Activated naive CD8-positive, alpha-beta T cell treated with anti-CD3 and anti-CD28 coated beads for 36 hours (primary cell): Measurements from ENCODE around the gene NEDD4L. TPM values are rescaled to one million over a fixed set of nuclear protein-coding genes. Genes with fewer than 3 reads are reported as not detected.

Experiments used
- DNase-seq: peaks from one replicate; pipeline ENCODE4 v3.0.0; 2021
- H3K27ac Mint-ChIP-seq: one replicate; pipeline ENCODE4 v1.8.0; 2022; ENCODE audit warnings: mild to moderate bottlenecking, moderate library complexity, mixed read lengths
- H3K27me3 Mint-ChIP-seq: one replicate; pipeline ENCODE4 v1.8.0; 2022; ENCODE audit warnings: mild to moderate bottlenecking, mixed read lengths
- H3K36me3 Mint-ChIP-seq: one replicate; pipeline ENCODE4 v1.8.0; 2021; ENCODE audit warnings: mild to moderate bottlenecking, mixed read lengths
- H3K4me1 Mint-ChIP-seq: one replicate; pipeline ENCODE4 v1.8.0; 2021; ENCODE audit warnings: mixed read lengths
- H3K4me3 Mint-ChIP-seq: one replicate; pipeline ENCODE4 v1.8.0; 2022; ENCODE audit warnings: mild to moderate bottlenecking, moderate library complexity, mixed read lengths
- H3K9me3 Mint-ChIP-seq: one replicate; pipeline ENCODE4 v1.8.0; 2022; ENCODE audit warnings: mixed read lengths
- total RNA-seq, 2 experiments: library from RNA; stranded (reverse); gene quantifications; one replicate each; pipeline ENCODE4 v1.2.3, GENCODE V29; 2021

The NEDD4L gene
- total RNA-seq, 2 experiments from 2014 or later, result 10.5 to 14.4 TPM

DNA sequence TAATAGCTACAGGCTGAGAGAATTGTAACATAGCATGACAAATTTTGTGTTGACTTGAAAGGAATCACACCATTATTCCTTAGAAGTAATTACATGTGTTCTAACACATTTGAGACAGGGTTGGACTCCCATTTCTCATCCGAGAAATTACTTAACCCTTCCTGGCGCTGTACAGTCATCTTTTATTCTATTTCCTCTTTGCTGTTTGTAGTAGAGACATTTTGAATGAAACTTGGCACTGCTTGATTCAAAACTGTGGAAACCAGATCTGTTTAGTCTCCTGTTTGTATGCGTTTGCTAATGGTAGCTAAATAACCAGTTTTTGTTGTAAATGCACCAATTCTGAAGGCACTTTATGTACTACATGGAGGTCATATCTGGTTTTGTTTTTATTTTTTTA, 352.9 kb downstream of the NEDD4L start:
- no peak overlapping the region for H3K27ac Mint-ChIP-seq
- no peaks in the 10 kb centered on the region for H3K9me3 Mint-ChIP-seq
- DNase-seq, result no peak
- H3K27me3 Mint-ChIP-seq, result no peaks in the 10 kb centered on the region
- peaks cover 14% of the 10 kb centered on the region for H3K4me1 Mint-ChIP-seq
- no peak overlapping the region for H3K4me3 Mint-ChIP-seq
- H3K36me3 Mint-ChIP-seq, result no peaks in the 10 kb centered on the region

DNA sequence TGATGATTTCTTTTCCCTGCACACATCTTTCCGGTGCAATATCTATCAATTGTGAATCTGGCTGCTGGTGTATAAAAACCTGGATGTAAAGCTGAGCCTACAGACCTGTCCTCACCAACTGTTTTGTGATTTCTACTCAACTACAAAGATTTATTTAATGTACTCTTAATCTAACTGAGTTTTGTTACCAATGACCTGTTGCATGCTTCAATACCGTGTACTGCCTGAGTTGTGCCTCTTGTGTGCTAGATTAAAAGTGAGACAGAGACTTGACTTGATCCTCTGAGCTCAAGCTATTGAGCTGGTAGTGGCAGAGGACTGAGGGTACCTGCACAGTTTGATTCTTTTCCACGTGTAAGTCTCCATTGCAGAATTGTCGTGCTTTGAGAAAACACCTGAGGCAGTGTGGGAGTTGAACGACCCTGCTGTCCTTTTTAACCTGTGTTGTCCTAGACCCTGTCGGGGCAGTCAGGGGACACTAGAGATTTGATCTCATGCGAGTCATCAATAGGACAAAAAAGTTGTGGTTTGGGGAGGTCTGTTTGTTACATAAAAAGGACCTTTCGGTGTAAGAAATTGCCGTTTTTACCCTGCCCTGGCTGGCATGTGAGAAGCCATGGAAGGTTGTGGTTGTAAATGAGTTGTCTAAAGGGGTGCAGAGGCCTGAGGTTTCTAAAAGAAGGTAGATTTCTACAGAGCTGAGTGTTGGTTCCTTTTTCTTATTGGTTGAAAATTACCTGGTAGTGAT, 353.5 kb downstream of the NEDD4L start:
- Mint-ChIP-seq H3K27ac (no peak overlapping the region), H3K36me3 (no peaks in the 10 kb centered on the region), H3K4me1 (peaks cover 15% of the 10 kb centered on the region), H3K9me3 (no peaks in the 10 kb centered on the region), H3K27me3 (no peaks in the 10 kb centered on the region), H3K4me3 (no peak overlapping the region)
- DNase-seq, result no peak

DNA sequence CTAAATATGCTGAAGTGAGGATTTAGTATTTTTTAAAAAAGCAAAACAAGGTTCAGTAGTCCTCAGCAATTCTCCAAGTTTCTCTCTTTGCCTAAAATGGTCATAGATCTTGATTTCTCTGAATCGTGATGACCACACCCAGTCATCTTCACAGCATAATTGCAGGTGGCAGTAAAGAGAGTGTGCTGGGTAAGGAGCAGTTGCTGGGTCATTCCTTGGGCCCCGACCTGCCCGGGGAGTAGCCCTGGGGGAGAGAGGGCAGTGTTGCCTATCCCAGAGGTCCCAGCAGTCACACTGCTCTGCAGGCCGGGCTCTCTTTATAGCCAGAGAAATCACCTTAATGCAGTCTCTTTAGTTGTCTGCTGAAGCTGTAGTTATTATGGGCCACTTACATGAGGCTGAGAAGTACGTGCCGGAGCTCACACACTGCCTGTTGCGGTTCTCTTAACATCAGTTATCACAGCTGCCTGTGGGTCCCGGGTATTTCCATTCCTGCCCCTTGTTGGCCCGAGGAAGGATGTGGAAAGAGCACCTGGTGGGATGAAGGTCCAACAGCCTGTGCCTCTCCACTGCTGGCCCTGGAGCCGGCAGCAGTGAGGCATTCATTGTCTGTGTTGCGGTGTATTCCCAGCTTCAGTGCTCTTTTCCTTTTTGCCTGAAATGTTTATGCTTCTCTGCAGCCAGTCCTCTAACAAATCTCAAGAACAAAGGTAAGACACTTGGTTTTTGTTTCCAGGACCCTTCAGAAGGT, 354.8 kb downstream of the NEDD4L start:
- Mint-ChIP-seq H3K4me3 (no peak overlapping the region), H3K27ac (no peak overlapping the region), H3K27me3 (no peaks in the 10 kb centered on the region), H3K9me3 (no peaks in the 10 kb centered on the region), H3K36me3 (no peaks in the 10 kb centered on the region), H3K4me1 (peaks cover 15% of the 10 kb centered on the region)
- no peak for DNase-seq

DNA sequence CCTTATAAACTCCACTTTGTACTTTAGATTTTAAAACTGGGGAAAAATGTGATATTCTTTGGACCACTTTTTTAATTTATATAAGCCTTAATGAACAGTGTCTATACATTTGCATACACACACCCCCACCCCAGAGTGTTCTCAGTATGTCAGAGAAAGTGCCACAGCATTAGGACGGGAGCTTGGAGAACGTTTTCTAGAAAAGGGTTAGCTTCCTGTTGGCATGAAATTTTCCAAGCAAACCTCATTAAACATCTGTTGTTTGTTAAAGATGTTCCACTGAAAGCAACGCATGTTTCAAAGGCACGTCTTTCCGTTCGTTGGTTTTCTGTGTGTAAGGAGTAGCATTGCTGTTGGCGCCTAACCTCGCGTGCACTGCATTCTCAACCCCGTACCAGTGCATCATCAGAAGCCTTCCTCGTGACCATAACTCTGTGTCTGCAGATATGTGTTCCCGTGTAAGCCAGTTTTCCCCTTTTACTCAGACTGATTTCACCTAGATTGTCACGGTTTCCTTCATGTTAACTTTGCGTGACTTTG, 356.4 kb downstream of the NEDD4L start:
- Mint-ChIP-seq H3K4me1 (peaks cover 15% of the 10 kb centered on the region), H3K27me3 (no peaks in the 10 kb centered on the region), H3K36me3 (no peaks in the 10 kb centered on the region), H3K4me3 (no peak overlapping the region), H3K9me3 (no peaks in the 10 kb centered on the region), H3K27ac (no peak overlapping the region)
- no peak for DNase-seq

DNA sequence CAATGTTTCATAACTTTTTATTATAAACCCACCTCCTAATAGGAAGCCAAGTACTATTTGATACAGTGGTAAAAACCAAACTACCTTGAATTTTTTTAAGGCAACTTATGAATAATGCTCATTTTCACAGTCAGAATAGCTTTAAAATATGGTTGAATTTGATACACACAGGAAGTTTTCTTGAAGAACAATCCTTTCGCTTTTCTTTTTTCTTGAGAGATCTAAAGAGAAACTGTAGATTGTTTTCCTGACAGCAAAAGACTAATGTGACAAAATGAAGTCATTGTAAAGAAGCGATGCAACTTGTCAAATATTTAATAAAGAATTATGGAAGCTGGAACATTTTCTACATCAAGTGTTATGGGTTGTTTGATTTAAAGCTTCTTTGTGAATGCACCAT, 357.2 kb downstream of the NEDD4L start:
- Mint-ChIP-seq H3K9me3 (no peaks in the 10 kb centered on the region), H3K27ac (no peak overlapping the region), H3K4me3 (no peak overlapping the region), H3K4me1 (peaks cover 13% of the 10 kb centered on the region), H3K27me3 (no peaks in the 10 kb centered on the region), H3K36me3 (no peaks in the 10 kb centered on the region)
- DNase-seq, result no peak

DNA sequence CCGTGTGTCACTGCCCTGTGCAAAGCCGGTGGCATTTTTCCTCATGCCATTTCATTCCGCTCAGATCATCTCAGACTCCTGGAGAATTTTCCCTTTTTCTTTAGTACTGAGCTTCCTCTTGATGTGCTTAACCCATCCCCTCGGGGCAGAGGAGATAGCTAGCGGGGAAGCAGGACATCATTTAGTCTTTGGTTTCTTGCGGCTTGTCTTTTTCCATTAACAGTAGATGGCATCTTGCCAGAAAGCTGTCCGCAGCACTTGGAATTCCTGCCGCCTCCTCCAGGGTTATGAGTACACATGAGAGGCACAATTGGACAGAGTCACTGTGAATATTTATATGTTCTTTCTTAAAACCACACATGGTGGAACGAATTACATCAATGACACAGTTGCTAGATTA, 358.2 kb downstream of the NEDD4L start:
- Mint-ChIP-seq H3K9me3 (no peaks in the 10 kb centered on the region), H3K36me3 (no peaks in the 10 kb centered on the region), H3K4me1 (peaks cover 12% of the 10 kb centered on the region), H3K27me3 (no peaks in the 10 kb centered on the region), H3K4me3 (no peak overlapping the region), H3K27ac (no peak overlapping the region)
- DNase-seq, result no peak

DNA sequence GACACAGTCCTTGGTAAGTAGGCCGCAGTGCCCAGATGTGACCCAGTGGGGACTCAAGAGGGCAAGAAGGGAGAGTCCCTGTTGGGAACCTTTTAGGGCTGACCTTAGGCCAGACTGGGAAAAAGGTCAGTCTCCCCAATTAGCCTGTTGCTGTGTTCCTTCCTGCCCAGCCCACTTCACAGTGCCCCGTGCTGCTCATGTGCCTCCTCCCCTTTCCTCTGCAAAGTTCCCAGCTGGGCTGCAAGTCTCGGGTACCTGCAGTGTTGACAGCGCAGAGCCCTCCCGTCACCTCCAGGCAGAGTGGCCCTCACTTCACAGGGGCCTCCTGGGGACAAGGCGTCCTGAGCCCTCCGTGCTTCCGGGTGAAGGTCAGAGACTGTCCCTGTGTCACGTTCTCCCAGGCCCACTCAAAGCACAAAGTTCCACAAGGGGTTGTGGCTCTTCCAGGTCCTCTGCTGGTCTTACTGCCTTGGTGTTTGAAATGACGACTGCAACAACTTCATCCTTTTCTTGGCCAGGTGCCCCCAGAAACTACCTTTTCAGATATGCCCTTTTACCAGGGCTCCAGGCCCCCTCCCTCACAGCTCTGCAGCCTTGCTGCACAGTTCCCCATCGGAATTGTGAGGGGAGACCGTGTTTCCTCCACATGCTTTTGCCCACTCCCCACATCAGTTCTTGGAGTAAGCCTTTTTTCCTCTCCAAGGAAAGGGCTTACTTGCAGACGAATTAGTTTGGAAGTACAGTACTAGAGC, 359.1 kb downstream of the NEDD4L start:
- no peaks in the 10 kb centered on the region for H3K36me3 Mint-ChIP-seq
- no peak overlapping the region for H3K27ac Mint-ChIP-seq
- H3K4me1 Mint-ChIP-seq, result peaks cover 12% of the 10 kb centered on the region
- H3K9me3 Mint-ChIP-seq, result no peaks in the 10 kb centered on the region
- no peak for DNase-seq
- no peaks in the 10 kb centered on the region for H3K27me3 Mint-ChIP-seq
- no peak overlapping the region for H3K4me3 Mint-ChIP-seq

DNA sequence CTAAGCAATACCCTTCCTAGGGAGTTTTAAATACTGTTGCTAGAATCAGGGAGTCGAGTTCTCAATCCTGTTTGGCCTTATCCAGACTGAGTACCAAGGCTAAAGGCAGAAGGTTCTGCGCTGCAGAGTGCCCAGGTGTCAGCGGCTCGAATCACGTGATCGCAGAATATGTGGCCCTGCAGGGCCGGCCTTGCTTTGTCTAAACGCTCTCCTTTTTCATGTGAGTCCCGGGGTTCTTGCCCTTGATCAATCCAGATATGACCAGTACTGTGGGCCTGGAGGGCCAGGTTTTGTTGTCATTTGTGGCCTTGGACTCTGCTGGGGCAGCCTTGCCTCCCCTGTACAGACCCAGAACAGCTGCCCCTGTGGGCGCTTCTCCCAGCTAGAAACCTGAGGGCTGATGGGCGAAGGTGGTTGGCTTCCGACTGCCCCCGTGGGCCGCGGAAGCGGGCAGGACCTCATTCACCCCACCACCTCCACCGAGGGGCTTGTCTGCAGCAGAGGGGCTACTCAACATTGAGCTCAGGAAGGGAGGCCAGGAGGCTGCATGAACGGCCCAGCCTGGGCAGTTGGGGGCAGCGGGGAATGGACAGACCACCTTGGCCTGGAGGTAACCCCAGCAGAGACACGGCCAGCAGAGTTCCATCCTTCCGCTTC, 359.9 kb downstream of the NEDD4L start:
- no peak for DNase-seq

DNA sequence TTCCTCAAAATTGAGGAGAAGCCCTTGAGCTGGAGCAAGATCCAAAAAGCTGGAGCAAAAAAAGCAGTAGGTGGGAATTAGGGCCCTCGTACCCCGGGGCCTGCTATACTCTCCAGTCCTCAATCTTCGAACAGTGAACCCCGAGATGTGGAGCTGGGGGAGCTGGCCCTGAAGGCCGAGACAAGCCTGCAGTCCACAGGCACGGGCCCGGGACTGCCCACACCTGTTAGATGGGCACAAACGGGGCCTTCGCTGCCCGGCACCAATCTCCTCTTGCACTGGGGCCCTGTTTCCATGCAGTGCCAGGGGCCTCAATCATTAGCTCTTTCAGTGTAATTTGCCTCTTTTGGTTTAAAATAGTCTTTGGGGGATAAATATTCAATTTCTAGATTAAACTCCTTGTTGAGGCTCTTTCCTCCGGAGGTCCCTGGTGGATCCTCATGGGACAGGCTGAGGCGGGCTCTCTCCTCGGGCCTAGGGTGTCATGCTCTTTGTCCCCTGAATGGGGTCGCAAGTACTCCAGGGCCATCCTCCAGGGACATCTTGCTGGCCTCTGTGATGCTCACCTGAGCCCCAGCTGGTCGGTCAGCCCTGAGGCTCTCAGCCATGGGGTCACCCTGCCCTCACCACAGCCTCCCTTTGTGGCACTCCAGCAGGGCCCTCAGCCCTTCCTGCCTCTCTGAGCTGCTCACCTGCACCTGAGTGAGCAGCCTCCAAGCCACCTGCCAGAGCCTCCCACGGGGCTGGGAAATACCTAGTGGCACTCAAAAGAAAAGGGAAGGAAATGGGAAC, 361.3 kb downstream of the NEDD4L start:
- Mint-ChIP-seq H3K36me3 (no peaks in the 10 kb centered on the region), H3K9me3 (no peaks in the 10 kb centered on the region), H3K27me3 (no peaks in the 10 kb centered on the region), H3K4me1 (peaks cover 9% of the 10 kb centered on the region), H3K27ac (no peak overlapping the region), H3K4me3 (no peak overlapping the region)
- no peak for DNase-seq

More for the DNA sequence above, 359.9 kb downstream of the NEDD4L start:
- Mint-ChIP-seq H3K27ac (no peak overlapping the region), H3K9me3 (no peaks in the 10 kb centered on the region), H3K4me3 (no peak overlapping the region), H3K27me3 (no peaks in the 10 kb centered on the region), H3K4me1 (peaks cover 12% of the 10 kb centered on the region), H3K36me3 (no peaks in the 10 kb centered on the region)

DNA sequence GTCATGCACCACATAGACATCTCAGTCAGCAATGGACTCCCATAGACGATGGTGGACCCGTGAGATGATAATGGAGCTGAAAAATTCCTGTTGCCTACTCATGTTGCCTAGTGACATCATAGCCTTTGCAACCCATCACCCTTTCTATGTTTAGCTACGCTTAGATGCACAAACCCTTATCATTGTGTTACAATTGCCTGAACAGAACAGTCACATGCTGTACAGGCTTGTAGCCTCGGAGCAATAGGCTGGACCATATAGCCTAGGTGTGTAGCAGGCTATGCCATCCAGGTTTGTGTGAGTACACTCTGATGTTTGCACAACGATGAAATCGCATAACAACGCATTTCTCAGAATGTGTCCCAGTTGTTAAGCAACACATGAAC, 363.2 kb downstream of the NEDD4L start:
- DNase-seq, result no peak
- no peak overlapping the region for H3K4me3 Mint-ChIP-seq
- H3K27ac Mint-ChIP-seq, result no peak overlapping the region
- H3K9me3 Mint-ChIP-seq, result no peaks in the 10 kb centered on the region
- H3K4me1 Mint-ChIP-seq, result no peaks in the 10 kb centered on the region
- H3K27me3 Mint-ChIP-seq, result no peaks in the 10 kb centered on the region
- H3K36me3 Mint-ChIP-seq, result no peaks in the 10 kb centered on the region

DNA sequence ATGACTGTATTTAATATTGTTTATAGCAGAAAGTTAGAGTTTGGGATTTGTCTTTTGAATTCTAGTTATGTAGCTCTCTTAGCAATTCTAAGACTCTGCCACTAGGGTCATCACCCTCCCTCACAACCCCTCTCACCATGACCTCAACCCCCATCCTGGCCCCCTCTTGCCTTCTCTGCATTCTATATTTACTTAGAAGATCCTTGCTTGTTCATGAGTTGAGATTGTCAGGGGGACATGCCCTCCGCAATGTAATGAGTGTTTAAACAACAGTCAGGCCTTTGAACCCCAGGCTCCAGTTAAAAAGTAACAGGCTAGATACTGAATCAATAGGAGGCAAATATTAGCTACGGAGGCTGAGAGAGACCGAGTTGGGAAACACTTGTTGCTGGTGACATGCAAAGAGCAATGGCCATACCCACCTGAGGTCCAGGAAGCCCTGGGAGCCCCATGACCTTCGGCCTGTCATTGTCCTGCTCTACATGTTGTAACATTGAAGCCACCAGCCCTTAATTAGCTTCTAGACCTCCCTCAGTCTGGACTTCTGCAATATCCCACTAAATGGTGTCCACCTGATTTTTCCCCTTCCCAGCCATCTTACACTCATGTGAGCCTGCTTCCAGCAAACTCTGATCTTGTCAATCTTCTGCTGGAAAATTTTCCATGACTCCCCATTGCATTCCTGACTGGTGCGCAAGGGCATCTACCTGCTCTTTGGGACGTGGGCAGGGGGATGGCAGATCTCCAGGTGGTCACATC, 363.8 kb downstream of the NEDD4L start:
- H3K9me3 Mint-ChIP-seq, result no peaks in the 10 kb centered on the region
- no peaks in the 10 kb centered on the region for H3K4me1 Mint-ChIP-seq
- H3K27me3 Mint-ChIP-seq, result no peaks in the 10 kb centered on the region
- no peak overlapping the region for H3K4me3 Mint-ChIP-seq
- no peak overlapping the region for H3K27ac Mint-ChIP-seq
- no peak for DNase-seq
- H3K36me3 Mint-ChIP-seq, result no peaks in the 10 kb centered on the region

DNA sequence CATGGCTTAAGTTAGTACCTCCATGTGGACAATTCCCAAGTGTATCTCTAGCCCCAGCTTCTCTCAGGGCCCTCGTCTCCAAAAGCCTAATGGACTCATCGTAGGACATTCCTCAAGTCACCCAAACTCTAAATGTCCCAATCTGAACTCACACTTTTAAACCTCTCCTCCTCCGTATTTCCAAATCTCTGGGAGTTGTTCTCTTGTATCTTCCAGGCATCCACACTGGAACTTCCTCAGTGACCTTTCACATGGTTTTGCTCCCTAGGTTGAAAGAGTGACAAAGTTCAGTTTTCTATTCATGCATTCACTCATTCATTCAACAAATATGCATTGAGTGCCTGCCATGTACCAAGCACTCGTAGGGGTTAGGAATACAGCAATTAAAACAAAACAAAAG, 364.6 kb downstream of the NEDD4L start:
- H3K36me3 Mint-ChIP-seq, result no peaks in the 10 kb centered on the region

DNA sequence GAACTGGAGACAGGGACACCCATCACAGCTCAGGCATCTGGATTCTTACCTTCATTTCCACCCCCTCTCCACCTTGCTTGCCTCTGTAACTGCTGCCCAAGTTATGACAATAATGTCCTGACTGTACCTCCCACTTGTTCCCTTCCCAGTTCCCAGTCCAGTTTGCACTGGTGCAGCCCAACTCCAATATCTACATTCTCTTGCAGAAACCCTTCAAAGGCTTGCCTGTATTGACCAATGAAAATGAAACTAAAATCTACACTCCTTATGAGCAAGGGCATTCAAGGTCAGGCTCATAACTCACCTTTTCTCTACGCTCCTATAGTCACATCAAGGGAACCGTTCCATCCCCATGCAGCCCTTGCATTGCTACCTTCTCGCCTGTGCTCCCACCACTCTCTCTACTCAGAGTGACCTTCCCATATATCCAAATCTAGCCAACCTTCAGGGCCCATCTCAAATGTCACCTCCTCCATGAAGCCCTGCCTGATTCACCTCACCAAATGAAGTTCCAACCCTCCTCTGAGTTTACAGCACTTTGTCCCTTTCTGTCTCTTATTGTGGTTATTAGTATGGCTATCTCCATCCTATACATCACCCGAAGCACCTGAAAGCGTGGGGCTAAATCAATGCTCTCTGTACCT, 365.9 kb downstream of the NEDD4L start:
- Mint-ChIP-seq H3K9me3 (no peaks in the 10 kb centered on the region), H3K4me1 (no peaks in the 10 kb centered on the region), H3K27me3 (no peaks in the 10 kb centered on the region), H3K27ac (no peak overlapping the region), H3K36me3 (no peaks in the 10 kb centered on the region), H3K4me3 (no peak overlapping the region)
- no peak for DNase-seq

More for the DNA sequence above, 364.6 kb downstream of the NEDD4L start:
- no peak overlapping the region for H3K27ac Mint-ChIP-seq
- no peak overlapping the region for H3K4me3 Mint-ChIP-seq
- no peaks in the 10 kb centered on the region for H3K27me3 Mint-ChIP-seq
- DNase-seq, result no peak
- no peaks in the 10 kb centered on the region for H3K4me1 Mint-ChIP-seq
- no peaks in the 10 kb centered on the region for H3K9me3 Mint-ChIP-seq
